Stimulated activated CD4-positive, alpha-beta T cell treated with anti-CD3 and anti-CD28 coated beads, TNF-alpha, amount 100 ng/mL, for 24 hours (primary cell): ENCODE data around the gene YY2.
"Not testable (repeated sequence)": the region's sequence is repeated elsewhere in the genome, so short reads cannot be mapped to it uniquely, and the experiment has no call there.

Experiments
- DNase-seq, 3 experiments: peaks; one replicate each; pipeline ENCODE4 v3.0.0-alpha.2; 2020; ENCODE audit warnings: low read depth in 3 of 3

YY2 gene

GRCh38 chrX:21874182-21874581 is 18.4 kb downstream of the YY2 start:
- DNase-seq = not testable (repeated sequence)

- DNase-seq = no peak
Observed at GRCh38 chrX:21875013-21875412, 19.2 kb downstream of the YY2 start.

GRCh38 chrX:21881881-21882574 is 26.2 kb downstream of the YY2 start:
- no peak for DNase-seq

DNA sequence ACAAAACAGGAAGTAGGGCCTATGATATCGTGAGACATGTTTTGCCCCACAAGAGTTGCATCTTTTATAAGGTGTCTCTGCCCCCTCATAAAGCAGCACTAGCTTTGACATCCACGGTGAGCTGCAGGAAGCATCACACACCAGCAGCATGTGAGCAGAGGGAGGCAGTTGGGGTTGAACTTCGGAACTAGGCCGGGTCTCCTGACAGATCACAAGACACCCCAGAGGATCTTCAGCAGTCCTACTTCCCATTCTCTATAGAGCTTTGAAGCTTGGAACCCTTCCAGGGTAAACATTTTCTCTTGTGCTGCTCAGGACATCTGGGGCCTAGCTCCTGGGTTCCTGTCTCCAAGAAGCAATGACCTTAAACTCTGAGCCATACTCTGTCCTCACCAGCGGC is 27.5 kb downstream of the YY2 start:
- no peak for DNase-seq

DNA sequence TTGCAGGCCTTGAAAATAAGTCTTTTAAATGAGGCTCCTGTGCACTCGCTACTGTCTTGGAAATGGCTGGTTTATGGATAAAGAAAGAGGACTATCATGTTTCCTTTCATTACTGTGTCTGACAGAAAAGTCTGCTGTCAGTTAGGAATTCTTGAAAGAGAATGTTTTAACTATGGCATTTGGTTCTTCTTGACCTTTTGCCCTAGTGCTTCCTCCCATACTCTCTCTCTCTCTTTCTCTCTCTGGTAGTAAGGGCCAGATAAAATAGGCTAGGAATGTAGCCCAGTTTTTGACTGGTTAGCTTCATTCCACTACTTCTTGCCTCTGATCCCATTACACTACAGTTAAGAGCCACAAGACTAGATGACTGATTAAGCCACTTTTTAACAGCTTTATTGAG is 29.8 kb downstream of the YY2 start:
- DNase-seq = no peak

GRCh38 chrX:21905313-21905712 is 49.5 kb downstream of the YY2 start:
- no peak for DNase-seq

DNA sequence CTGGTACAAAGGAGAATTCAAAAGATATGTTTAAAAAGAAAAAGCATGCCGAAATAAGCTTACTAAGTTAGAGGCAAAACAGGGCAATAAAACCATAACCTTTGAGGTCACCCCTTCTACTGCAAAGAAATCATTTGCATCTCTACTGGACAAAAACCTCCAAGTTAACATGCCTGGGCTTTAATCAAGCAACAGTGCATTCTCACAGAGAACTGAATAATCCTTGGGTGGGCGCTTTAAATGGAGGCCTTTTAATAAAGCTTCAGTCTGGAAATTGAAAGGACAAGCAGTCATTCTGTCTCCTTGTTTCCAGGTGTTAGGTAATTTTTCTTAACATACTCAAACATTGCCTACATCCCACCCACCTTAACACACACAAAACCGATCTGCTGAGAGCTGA is 50.2 kb downstream of the YY2 start:
- no peak for DNase-seq

- no peak for DNase-seq
Observed at GRCh38 chrX:21907260-21907659, 51.5 kb downstream of the YY2 start.
